Measurements from ENCODE around the gene TNS3. TPM values are rescaled to one million over a fixed set of nuclear protein-coding genes. Genes with fewer than 3 reads are reported as not detected.

Gene TNS3
- polyA plus RNA-seq, 1 of the 3 experiments (the other 2 are of a cell fraction), result 72.3 TPM

GRCh38 chr7:47380325-47381133 is 201.4 kb downstream of the TNS3 start:
- no peaks in the 10 kb centered on the region for H3K79me2 ChIP-seq (ENCODE audit: insufficient read depth)
- no peak overlapping the region for H3K27ac ChIP-seq (ENCODE audit: low read depth in 2 of 2, low read length in 1 of 2)
- peak overlapping the region; percentile 50; the same call in 1 of the 2 replicates for H3K4me2 ChIP-seq
- no peak overlapping the region for H3K9ac ChIP-seq
- TF ChIP-seq SIN3A (IDR thresholded peaks at IDR 0.05; ENCODE audit: borderline replicate concordance, low read depth, low read length) (no peak), RFX5 (IDR thresholded peaks at IDR 0.05; ENCODE audit: low read length) (no peak), REST (IDR thresholded peaks at IDR 0.05; ENCODE audit: low read depth, low read length) (no peak)
- H3K9me3 ChIP-seq, result no peaks in the 10 kb centered on the region
- peaks cover 31% of the 10 kb centered on the region for H4K20me1 ChIP-seq (ENCODE audit: insufficient read depth)
- H3K4me3 ChIP-seq (ENCODE audit: low read depth in 2 of 2, low read length in 1 of 2), result no peak overlapping the region
- peaks cover 16% of the 10 kb centered on the region for H3F3A ChIP-seq (replicated peaks; ENCODE audit: insufficient read depth)
- no peaks in the 10 kb centered on the region for H3K9me2 ChIP-seq
- ChIA-PET CTCF (interaction anchor here (0.7 to 1.8 kb wide), 7 partner anchors 12 to 439 kb away, joined by 3 to 8 read pairs (median 3); no protein-coding TSS in a partner anchor), POLR2A (no interaction called here)
- no peak overlapping the region for H2AFZ ChIP-seq (ENCODE audit: low read depth)
- no peak for DNase-seq
- peaks cover 10 to 15% of the 10 kb centered on the region in 2 experiments; a peak in 3 of 4 replicates for H3K4me1 ChIP-seq (ENCODE audit: control insufficient read depth in 1 of 2, insufficient read depth in 2 of 2, low read depth in 1 of 2, low read length in 1 of 2)
- H3K36me3 ChIP-seq (replicated peaks in 1 of 2; ENCODE audit: control insufficient read depth in 1 of 2, insufficient read depth in 2 of 2, low read length in 1 of 2), result peaks cover 0 to 55% of the 10 kb centered on the region in 2 experiments
- WGBS (ENCODE audit: low lambda C conversion rate), result 91% methylated on average over 15 of the region's 15 CpGs
- H3K27me3 ChIP-seq (ENCODE audit: insufficient read depth), result no peaks in the 10 kb centered on the region

DNA sequence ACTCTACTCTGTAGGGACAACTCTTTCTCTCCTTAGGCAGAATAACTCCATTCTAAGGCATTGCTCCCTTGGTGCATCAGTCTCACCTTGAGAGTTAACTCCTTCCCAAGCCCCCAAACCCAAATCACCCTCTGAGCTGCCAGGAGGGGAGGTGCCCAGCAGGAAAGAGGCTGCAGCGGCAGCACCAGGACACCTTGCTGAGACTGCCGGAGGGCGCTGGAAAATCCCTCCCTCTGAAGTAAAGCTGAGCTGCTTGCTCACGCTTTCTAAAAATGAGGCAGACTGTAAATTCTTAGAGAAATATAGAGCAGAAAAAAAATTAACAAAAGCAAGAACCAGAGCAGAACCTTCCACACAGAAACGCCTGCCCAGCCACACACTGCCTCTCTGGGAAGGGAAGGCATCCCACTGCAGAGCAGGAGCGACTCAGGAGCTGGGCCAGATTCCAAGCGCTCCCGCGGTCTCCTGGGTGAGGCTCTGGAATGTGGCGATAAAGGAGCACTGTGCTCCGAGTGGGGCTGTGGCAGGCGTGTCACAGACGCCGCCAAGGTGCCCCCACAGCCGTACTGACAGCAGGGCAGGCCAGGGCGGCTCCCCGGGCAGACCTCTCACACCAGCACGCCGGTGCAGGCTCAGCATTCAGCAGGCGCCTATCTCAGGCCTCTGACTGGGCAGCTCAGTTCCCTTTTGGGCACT is 202.1 kb downstream of the TNS3 start:
- H3K9me3 ChIP-seq, result no peaks in the 10 kb centered on the region
- H3K4me2 ChIP-seq, result peak overlapping the region; percentile 50; the same call in 1 of the 2 replicates
- no peak overlapping the region for H3K9ac ChIP-seq
- H3K27ac ChIP-seq (ENCODE audit: low read depth in 2 of 2, low read length in 1 of 2), result no peak overlapping the region
- no peak overlapping the region for H3K4me3 ChIP-seq (ENCODE audit: low read depth in 2 of 2, low read length in 1 of 2)
- no peaks in the 10 kb centered on the region for H3K9me2 ChIP-seq
- H3K4me1 ChIP-seq (ENCODE audit: control insufficient read depth in 1 of 2, insufficient read depth in 2 of 2, low read depth in 1 of 2, low read length in 1 of 2), result peaks cover 12 to 20% of the 10 kb centered on the region in 2 experiments; a peak in 3 of 4 replicates
- CTCF ChIA-PET, result interaction anchor here (0.7 to 1.8 kb wide), 9 partner anchors 12 to 440 kb away, joined by 3 to 8 read pairs (median 3); no protein-coding TSS in a partner anchor
- 47% methylated on average over 17 of the region's 20 CpGs for WGBS (ENCODE audit: low lambda C conversion rate)
- DNase-seq, result peak; percentile 52
- no peak overlapping the region for H2AFZ ChIP-seq (ENCODE audit: low read depth)
- POLR2A ChIA-PET, result no interaction called here
- H4K20me1 ChIP-seq (ENCODE audit: insufficient read depth), result peaks cover 37% of the 10 kb centered on the region
- H3K36me3 ChIP-seq (replicated peaks in 1 of 2; ENCODE audit: control insufficient read depth in 1 of 2, insufficient read depth in 2 of 2, low read length in 1 of 2), result peaks cover 0 to 53% of the 10 kb centered on the region in 2 experiments
- TF ChIP-seq RAD21 (IDR thresholded peaks at IDR 0.05; ENCODE audit: low read length), result peak; percentile 5; the same call in 1 of the 2 replicates
- no peak for TF ChIP-seq POLR2AphosphoS5 (IDR thresholded peaks at IDR 0.05; ENCODE audit: low read depth, low read length)
- TF ChIP-seq EZH2phosphoT487 (IDR thresholded peaks at IDR 0.05; ENCODE audit: borderline replicate concordance, low read depth), result no peak
- TF ChIP-seq NFIC (IDR thresholded peaks at IDR 0.05; ENCODE audit: borderline replicate concordance), result peak; percentile 89
- TF ChIP-seq EP300 (IDR thresholded peaks at IDR 0.05; ENCODE audit: borderline replicate concordance in 1 of 2, low read depth in 1 of 2, low read length in 1 of 2), result peak in 1 of 2 experiments; percentile 40; a peak in 1 of 4 replicates
- peak; percentile 60; the same call in 1 of the 2 replicates for TF ChIP-seq TCF12 (IDR thresholded peaks at IDR 0.05)
- peak; percentile 78 for TF ChIP-seq TEAD4 (IDR thresholded peaks at IDR 0.05; ENCODE audit: borderline replicate concordance, insufficient read depth)
- TF ChIP-seq JUND (IDR thresholded peaks at IDR 0.05), result peak; percentile 3; the same call in 1 of the 2 replicates
- no peak for TF ChIP-seq CTCF (IDR thresholded peaks at IDR 0.05)
- TF ChIP-seq, protein P1, sequence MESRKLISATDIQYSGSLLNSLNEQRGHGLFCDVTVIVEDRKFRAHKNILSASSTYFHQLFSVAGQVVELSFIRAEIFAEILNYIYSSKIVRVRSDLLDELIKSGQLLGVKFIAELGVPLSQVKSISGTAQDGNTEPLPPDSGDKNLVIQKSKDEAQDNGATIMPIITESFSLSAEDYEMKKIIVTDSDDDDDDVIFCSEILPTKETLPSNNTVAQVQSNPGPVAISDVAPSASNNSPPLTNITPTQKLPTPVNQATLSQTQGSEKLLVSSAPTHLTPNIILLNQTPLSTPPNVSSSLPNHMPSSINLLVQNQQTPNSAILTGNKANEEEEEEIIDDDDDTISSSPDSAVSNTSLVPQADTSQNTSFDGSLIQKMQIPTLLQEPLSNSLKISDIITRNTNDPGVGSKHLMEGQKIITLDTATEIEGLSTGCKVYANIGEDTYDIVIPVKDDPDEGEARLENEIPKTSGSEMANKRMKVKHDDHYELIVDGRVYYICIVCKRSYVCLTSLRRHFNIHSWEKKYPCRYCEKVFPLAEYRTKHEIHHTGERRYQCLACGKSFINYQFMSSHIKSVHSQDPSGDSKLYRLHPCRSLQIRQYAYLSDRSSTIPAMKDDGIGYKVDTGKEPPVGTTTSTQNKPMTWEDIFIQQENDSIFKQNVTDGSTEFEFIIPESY (IDR thresholded peaks at IDR 0.05; ENCODE audit: borderline replicate concordance, low read depth), result peak; percentile 77; the same call in 1 of the 2 replicates
- TF ChIP-seq, protein P2, sequence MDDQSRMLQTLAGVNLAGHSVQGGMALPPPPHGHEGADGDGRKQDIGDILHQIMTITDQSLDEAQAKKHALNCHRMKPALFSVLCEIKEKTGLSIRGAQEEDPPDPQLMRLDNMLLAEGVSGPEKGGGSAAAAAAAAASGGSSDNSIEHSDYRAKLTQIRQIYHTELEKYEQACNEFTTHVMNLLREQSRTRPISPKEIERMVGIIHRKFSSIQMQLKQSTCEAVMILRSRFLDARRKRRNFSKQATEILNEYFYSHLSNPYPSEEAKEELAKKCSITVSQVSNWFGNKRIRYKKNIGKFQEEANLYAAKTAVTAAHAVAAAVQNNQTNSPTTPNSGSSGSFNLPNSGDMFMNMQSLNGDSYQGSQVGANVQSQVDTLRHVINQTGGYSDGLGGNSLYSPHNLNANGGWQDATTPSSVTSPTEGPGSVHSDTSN (IDR thresholded peaks at IDR 0.05), result peak; percentile 27; the same call in 1 of the 2 replicates
- TF ChIP-seq MAX (IDR thresholded peaks at IDR 0.05; ENCODE audit: low read depth), result 0 out of 2 replicates have a peak, but pooled peaks have one; percentile 29
- H3F3A ChIP-seq (replicated peaks; ENCODE audit: insufficient read depth), result peaks cover 16% of the 10 kb centered on the region
- H3K27me3 ChIP-seq (ENCODE audit: insufficient read depth), result no peaks in the 10 kb centered on the region
- H3K79me2 ChIP-seq (ENCODE audit: insufficient read depth), result no peaks in the 10 kb centered on the region

All from SK-N-SH (cell line).